ENCODE data around the gene CHEK1. TPM values are rescaled to one million over a fixed set of nuclear protein-coding genes. Genes with fewer than 3 reads are reported as not detected.

The CHEK1 gene
- total RNA-seq, 2 experiments from 2014 or later, result 134 to 139 TPM

DNA sequence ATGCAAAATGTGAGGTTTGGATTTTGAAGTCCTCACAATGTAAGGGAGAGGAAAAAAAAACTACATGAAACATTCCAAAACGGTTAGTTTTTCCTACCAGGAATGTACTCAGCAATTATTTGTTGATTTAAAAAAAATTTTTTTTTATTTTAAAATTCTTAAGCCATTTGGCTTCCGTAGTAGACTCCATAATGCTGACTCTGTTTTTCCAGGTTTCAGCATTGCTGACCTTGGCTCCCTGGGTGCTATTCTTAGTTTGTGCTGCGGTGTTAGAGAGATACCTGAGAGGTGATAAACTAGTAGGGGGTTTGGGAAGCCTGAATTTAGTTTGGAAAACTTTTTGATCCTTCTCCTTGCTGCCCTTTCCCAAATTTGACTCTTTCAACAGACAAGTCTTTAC is 21.8 kb upstream of the CHEK1 start:
- ATAC-seq (no peak), DNase-seq (no peak)
- no peaks in the 10 kb centered on the region for H3K9me3 Mint-ChIP-seq
- CTCF ChIA-PET, result interaction anchor here (1.3 to 2.2 kb wide), 2 partner anchors 23 to 34 kb away, joined by 4 to 6 read pairs; partner anchors contain the start of gene EI24
- H3K27ac Mint-ChIP-seq, result no peak overlapping the region
- H3K27me3 Mint-ChIP-seq, result no peaks in the 10 kb centered on the region
- POLR2A ChIA-PET, result no interaction called here
- intact Hi-C loops (cut with micrococcal nuclease), result no loop called here
- no peak overlapping the region for H3K4me3 Mint-ChIP-seq
- TF ChIP-seq, protein P1, sequence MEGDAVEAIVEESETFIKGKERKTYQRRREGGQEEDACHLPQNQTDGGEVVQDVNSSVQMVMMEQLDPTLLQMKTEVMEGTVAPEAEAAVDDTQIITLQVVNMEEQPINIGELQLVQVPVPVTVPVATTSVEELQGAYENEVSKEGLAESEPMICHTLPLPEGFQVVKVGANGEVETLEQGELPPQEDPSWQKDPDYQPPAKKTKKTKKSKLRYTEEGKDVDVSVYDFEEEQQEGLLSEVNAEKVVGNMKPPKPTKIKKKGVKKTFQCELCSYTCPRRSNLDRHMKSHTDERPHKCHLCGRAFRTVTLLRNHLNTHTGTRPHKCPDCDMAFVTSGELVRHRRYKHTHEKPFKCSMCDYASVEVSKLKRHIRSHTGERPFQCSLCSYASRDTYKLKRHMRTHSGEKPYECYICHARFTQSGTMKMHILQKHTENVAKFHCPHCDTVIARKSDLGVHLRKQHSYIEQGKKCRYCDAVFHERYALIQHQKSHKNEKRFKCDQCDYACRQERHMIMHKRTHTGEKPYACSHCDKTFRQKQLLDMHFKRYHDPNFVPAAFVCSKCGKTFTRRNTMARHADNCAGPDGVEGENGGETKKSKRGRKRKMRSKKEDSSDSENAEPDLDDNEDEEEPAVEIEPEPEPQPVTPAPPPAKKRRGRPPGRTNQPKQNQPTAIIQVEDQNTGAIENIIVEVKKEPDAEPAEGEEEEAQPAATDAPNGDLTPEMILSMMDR (IDR thresholded peaks at IDR 0.05), result no peak
- H3K4me1 Mint-ChIP-seq (ENCODE audit: low read depth), result peaks cover 2% of the 10 kb centered on the region
- peaks cover 47% of the 10 kb centered on the region for H3K36me3 Mint-ChIP-seq (ENCODE audit: low read depth)

DNA sequence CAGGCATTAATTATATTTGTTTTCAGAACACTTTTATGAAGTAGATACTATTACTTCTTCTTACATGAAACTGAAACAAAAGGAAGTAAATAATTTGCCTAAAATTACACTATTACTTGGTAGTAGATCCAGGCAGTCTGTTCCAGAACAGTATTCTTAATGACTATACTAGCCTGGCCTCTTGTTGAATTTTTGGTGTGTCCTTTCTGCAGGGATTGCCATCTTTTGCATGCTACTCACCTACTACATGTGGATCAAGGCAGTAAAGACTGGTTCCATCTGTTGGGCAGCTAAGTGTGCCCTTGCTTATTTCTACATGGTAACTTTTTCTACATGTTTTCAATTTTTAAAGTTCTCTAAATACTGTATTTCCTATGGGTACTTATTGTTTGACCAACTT is 19.5 kb upstream of the CHEK1 start:
- ChIA-PET CTCF (interaction anchor here (0.9 kb wide), 1 partner anchor 19 kb away, joined by 3 read pairs; the partner anchor contains the start of gene CHEK1), POLR2A (no interaction called here)
- peaks cover 49% of the 10 kb centered on the region for H3K36me3 Mint-ChIP-seq (ENCODE audit: low read depth)
- intact Hi-C loops (cut with micrococcal nuclease), result no loop called here
- no peak overlapping the region for H3K4me3 Mint-ChIP-seq
- H3K27me3 Mint-ChIP-seq, result no peaks in the 10 kb centered on the region
- H3K9me3 Mint-ChIP-seq, result no peaks in the 10 kb centered on the region
- DNase-seq (no peak), ATAC-seq (no peak)
- H3K4me1 Mint-ChIP-seq (ENCODE audit: low read depth), result no peaks in the 10 kb centered on the region
- no peak overlapping the region for H3K27ac Mint-ChIP-seq
- TF ChIP-seq, protein P1 (IDR thresholded peaks at IDR 0.05), result no peak

DNA sequence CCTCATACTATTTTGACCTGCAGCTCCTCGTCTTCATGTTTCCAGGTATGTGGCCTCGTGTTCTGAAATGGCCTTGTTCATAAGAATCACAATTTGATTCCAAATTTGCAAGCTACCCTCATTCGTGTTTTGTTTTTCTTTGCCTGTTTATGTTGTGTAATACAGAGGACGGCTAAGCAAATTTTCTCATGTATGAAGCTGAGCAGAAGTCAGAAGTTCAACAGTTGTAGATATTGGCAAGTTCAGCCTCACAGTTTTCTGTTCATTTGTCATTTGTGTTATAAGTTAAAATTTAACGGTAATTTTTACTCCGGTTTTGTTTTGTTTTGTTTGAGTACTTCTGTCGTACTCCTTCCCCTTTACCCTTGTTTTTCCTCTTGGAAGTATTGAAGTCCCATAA is 15.4 kb upstream of the CHEK1 start:
- H3K27me3 Mint-ChIP-seq, result no peaks in the 10 kb centered on the region
- ChIA-PET CTCF (no interaction called here), POLR2A (no interaction called here)
- peaks cover 60% of the 10 kb centered on the region for H3K36me3 Mint-ChIP-seq (ENCODE audit: low read depth)
- H3K27ac Mint-ChIP-seq, result no peak overlapping the region
- TF ChIP-seq, protein P1 (IDR thresholded peaks at IDR 0.05), result no peak
- H3K9me3 Mint-ChIP-seq, result no peaks in the 10 kb centered on the region
- H3K4me1 Mint-ChIP-seq (ENCODE audit: low read depth), result no peaks in the 10 kb centered on the region
- DNase-seq (no peak), ATAC-seq (no peak)
- H3K4me3 Mint-ChIP-seq, result no peak overlapping the region
- intact Hi-C loops (cut with micrococcal nuclease), result no loop called here

DNA sequence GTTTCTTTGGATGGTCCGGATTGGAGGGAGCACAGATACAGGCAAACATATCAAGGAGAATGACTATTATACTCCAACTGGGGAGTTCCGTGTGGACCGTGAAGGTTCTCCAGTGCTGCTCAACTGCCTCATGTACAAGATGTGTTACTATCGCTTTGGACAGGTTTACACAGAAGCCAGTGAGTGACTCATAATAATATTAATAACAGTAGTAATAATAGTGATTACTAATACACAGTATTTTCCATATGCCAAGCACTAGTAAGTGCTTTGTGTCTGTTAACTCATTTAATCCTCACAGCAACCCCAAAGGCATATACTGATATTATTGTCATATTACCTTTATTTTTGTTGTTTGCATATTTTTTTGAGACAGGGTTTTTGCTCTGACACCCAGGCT is 6.6 kb upstream of the CHEK1 start:
- H3K4me1 Mint-ChIP-seq (ENCODE audit: low read depth), result no peaks in the 10 kb centered on the region
- H3K36me3 Mint-ChIP-seq (ENCODE audit: low read depth), result peaks cover 53% of the 10 kb centered on the region
- no peaks in the 10 kb centered on the region for H3K27me3 Mint-ChIP-seq
- H3K27ac Mint-ChIP-seq, result no peak overlapping the region
- DNase-seq, result no peak
- intact Hi-C loops (cut with micrococcal nuclease), result no loop called here
- no peaks in the 10 kb centered on the region for H3K9me3 Mint-ChIP-seq
- CTCF ChIA-PET, result no interaction called here
- H3K4me3 Mint-ChIP-seq, result no peak overlapping the region
- POLR2A ChIA-PET, result no interaction called here
- TF ChIP-seq, protein P1 (IDR thresholded peaks at IDR 0.05), result no peak
- no peak for ATAC-seq

DNA sequence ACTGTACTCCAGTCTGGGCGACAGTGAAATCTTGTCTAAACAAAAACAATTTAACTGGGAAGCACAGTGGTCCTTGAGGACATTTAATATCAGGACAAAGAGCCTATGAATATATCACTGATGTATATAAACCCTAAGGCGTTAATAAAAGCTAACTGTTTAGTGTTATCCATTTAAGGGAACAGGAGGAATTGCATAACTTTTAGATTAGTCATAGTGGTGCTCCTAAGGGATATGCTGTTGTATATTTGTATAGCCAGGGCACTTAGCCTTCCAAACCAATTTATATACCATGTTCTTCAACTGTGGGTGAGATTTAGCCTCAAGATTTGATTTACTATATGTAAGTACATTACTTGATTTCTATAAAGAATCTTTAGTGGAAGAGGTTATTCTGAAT is 3.0 kb upstream of the CHEK1 start:
- TF ChIP-seq, protein P1 (IDR thresholded peaks at IDR 0.05), result no peak
- Mint-ChIP-seq H3K9me3 (no peaks in the 10 kb centered on the region), H3K36me3 (ENCODE audit: low read depth) (peaks cover 53% of the 10 kb centered on the region), H3K4me3 (no peak overlapping the region), H3K4me1 (ENCODE audit: low read depth) (peaks cover 9% of the 10 kb centered on the region), H3K27me3 (no peaks in the 10 kb centered on the region), H3K27ac (no peak overlapping the region)
- ATAC-seq, result no peak
- CTCF ChIA-PET, result no interaction called here
- no peak for DNase-seq
- POLR2A ChIA-PET, result interaction anchor here (0.6 to 5.7 kb wide), 3 partner anchors 30 to 1383 kb away, joined by 3 to 43 read pairs (median 4); partner anchors contain the start of genes EI24 and STT3A
- intact Hi-C loops (cut with micrococcal nuclease), result loop anchor here (10.0 kb wide), 1 partner anchor 253 kb away; no protein-coding TSS in a partner anchor

Measured in activated CD8-positive, alpha-beta T cell treated with anti-CD3 and anti-CD28 coated beads for 36 hours (primary cell).